ENCODE data around the gene KAZN. TPM values are rescaled to one million over a fixed set of nuclear protein-coding genes. Genes with fewer than 3 reads are reported as not detected.
A peak's percentile ranks its signal among the peaks of the same experiment; 100 is the strongest.

The KAZN gene
- polyA plus RNA-seq, 1 donor (not counting 4 experiments of a cell fraction or from before 2014, with no cell fraction given): 5.9 TPM

- Histone ChIP-seq H3K4me1 (ENCODE audit: control insufficient read depth, extremely low read depth, insufficient read depth, low read length) (peaks cover 12% of the 10 kb centered on the region), H2AFZ (ENCODE audit: control insufficient read depth, low read length) (no peak overlapping the region), H3K9me1 (ENCODE audit: control insufficient read depth, extremely low read depth, insufficient read depth, low read length) (no peaks in the 10 kb centered on the region), H3K79me2 (ENCODE audit: control insufficient read depth, insufficient read depth, low read length) (peaks cover 11% of the 10 kb centered on the region), H3K27me3 (ENCODE audit: control insufficient read depth, extremely low read depth, insufficient read depth, low read length) (no peaks in the 10 kb centered on the region), H3K9me3 (ENCODE audit: control insufficient read depth, low read depth, low read length) (no peaks in the 10 kb centered on the region), H3K4me2 (ENCODE audit: control insufficient read depth, extremely low read depth, insufficient read depth, low read depth, low read length) (no peak overlapping the region), H3K9ac (ENCODE audit: control insufficient read depth, extremely low read depth, insufficient read depth, low read length) (no peak overlapping the region), H4K20me1 (ENCODE audit: control insufficient read depth, extremely low read depth, insufficient read depth, low read length) (no peaks in the 10 kb centered on the region), H3K36me3 (ENCODE audit: control insufficient read depth in 2 of 2, extremely low read depth in 1 of 2, insufficient read depth in 2 of 2, low read length in 2 of 2) (no peaks in the 10 kb centered on the region), H3K27ac (ENCODE audit: control insufficient read depth, insufficient read depth, low read length) (no peak overlapping the region), H3K4me3 (ENCODE audit: control insufficient read depth in 2 of 3, extremely low read depth in 1 of 3, insufficient read depth in 2 of 3, low read depth in 1 of 3, low read length in 3 of 3) (no peak overlapping the region)
- TF ChIP-seq EZH2 (IDR thresholded peaks at IDR 0.05; ENCODE audit: low read length): no peak
- TF ChIP-seq CTCF (optimal IDR thresholded peaks at IDR 0.05 in 1 of 3, IDR thresholded peaks at IDR 0.05 in 1 of 3, conservative IDR thresholded peaks at IDR 0.05 in 1 of 3; ENCODE audit: extremely low read depth in 1 of 3, insufficient read depth in 2 of 3, low read length in 3 of 3): no peak
- FAIRE-seq (no peak), DNase-seq (ENCODE audit: low read depth, low spot score) (no peak)
- dilution Hi-C loops (cut with MboI; ENCODE audit: extremely low pct_ligation_motif_present, low sequenced_read_pairs): no loop called here
Measured at GRCh38 chr1:14921057-14921456, 322.6 kb downstream of the KAZN start.

GRCh38 chr1:14922942-14923726, 324.6 kb downstream of the KAZN start:
- H3K9me3 ChIP-seq (ENCODE audit: control insufficient read depth, low read depth, low read length): no peaks in the 10 kb centered on the region
- peak overlapping the region; percentile 22 for H3K9ac ChIP-seq (ENCODE audit: control insufficient read depth, extremely low read depth, insufficient read depth, low read length)
- no peaks in the 10 kb centered on the region for H3K36me3 ChIP-seq (ENCODE audit: control insufficient read depth in 2 of 2, extremely low read depth in 1 of 2, insufficient read depth in 2 of 2, low read length in 2 of 2)
- peak overlapping the region; percentile 48 for H3K4me2 ChIP-seq (ENCODE audit: control insufficient read depth, extremely low read depth, insufficient read depth, low read depth, low read length)
- H4K20me1 ChIP-seq (ENCODE audit: control insufficient read depth, extremely low read depth, insufficient read depth, low read length): peaks cover 9% of the 10 kb centered on the region
- FAIRE-seq (no peak), DNase-seq (ENCODE audit: low read depth, low spot score) (no peak)
- peaks cover 19% of the 10 kb centered on the region for H3K4me1 ChIP-seq (ENCODE audit: control insufficient read depth, extremely low read depth, insufficient read depth, low read length)
- H3K9me1 ChIP-seq (ENCODE audit: control insufficient read depth, extremely low read depth, insufficient read depth, low read length): peaks cover 3% of the 10 kb centered on the region
- H3K27me3 ChIP-seq (ENCODE audit: control insufficient read depth, extremely low read depth, insufficient read depth, low read length): no peaks in the 10 kb centered on the region
- H3K27ac ChIP-seq (ENCODE audit: control insufficient read depth, insufficient read depth, low read length): no peak overlapping the region
- H2AFZ ChIP-seq (ENCODE audit: control insufficient read depth, low read length): peak overlapping the region; percentile 70
- TF ChIP-seq EZH2 (IDR thresholded peaks at IDR 0.05; ENCODE audit: low read length) (no peak), CTCF (optimal IDR thresholded peaks at IDR 0.05 in 1 of 3, IDR thresholded peaks at IDR 0.05 in 1 of 3, conservative IDR thresholded peaks at IDR 0.05 in 1 of 3; ENCODE audit: extremely low read depth in 1 of 3, insufficient read depth in 2 of 3, low read length in 3 of 3) (no peak)
- dilution Hi-C loops (cut with MboI; ENCODE audit: extremely low pct_ligation_motif_present, low sequenced_read_pairs): no loop called here
- H3K79me2 ChIP-seq (ENCODE audit: control insufficient read depth, insufficient read depth, low read length): peaks cover 31% of the 10 kb centered on the region
- H3K4me3 ChIP-seq (ENCODE audit: control insufficient read depth in 2 of 3, extremely low read depth in 1 of 3, insufficient read depth in 2 of 3, low read depth in 1 of 3, low read length in 3 of 3): peak overlapping the region in 1 of 3 experiments; percentile 68
